Measurements from ENCODE around the gene COL9A2.

Gene COL9A2

DNA sequence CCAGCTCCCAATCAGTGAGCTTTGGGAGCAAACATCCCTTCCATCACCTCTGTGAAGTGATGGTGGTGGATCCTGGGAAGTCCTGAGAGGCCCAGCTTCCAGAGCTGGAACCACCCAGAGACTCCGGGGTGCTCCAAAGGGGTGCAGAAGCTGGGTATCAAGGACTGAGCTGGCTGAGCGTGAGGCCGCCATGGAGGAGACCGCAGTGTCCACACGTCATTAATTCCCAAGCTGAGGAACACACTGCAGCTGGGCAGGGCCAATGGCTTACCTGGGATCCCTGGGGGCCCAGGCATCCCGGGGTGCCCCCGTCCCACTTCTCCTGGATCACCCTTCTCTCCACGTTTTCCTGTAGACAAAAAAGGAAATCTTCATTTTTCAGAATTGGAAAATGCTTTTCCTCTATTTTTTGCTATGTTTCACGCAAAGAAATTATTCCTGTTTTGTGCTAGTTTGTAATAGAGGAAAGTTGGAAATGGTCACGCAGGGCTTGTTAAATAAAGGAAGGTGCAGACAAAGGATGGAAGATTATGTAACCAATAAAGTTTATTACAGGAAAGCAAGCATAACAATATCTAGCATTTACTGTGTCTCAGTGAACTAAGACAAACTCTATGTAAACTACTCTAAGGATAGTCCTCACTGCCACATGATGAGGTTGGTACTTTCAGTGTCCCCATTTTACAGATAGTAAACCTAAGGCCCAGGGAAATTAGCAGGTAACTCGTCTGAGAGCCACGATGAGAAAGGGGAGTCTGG lies 15.4 kb downstream of the COL9A2 start:
- no peak for DNase-seq

DNA sequence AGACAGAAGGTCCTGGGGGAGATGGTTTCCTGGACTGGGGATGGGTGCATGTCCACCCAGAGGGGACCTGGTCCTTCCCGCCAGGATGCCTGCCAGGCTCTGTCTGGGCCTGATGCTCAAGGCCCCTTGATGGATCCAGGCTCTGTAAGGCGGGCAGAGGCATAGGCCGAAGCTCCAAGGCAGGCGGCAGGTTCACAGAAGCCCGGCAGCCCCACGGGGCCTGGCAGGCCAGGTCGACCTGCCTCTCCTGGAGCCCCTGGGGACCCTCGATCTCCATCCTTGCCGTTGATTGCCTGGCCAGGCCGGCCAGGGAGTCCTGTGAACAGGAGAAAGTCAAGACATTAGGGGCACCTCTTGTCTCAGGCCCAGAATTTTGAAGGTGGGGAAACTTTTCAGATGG lies 16.0 kb downstream of the COL9A2 start:
- DNase-seq = no peak

DNA sequence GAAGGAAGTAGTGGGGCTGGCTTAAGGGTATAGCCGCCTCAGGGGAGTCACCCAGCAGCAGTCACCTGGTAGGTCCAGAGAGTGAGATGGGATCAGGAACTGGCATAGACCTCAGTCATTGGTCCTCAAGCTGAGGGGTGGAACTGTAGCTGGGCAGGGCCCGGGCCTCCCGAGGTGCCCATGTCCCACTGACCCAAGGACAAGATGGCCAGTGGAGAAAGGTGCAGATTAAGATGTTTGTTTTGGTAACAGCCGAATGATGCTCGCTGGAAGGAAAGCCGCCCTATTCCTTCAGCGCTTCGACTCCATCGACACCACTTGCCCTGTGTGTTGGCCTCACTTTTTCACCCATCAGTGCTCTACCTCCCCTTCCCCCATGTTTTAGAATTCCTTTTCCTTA lies 16.4 kb downstream of the COL9A2 start:
- DNase-seq = no peak

DNA sequence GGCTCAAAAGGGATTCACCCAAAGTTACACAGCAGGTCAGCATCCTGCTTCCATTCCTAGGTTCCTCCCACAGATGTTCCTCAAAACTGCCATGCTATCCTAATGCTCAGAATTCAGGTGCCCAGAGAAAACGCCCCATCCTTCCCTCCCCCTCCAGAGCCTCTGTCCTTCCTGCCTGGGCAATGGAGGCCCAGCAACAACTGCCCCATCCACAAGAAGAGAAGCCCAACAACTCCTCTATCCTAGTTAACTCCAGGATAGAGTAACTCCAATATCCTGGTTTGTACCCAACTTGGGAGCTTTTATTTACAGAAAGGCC lies 16.9 kb downstream of the COL9A2 start:
- no peak for DNase-seq

DNA sequence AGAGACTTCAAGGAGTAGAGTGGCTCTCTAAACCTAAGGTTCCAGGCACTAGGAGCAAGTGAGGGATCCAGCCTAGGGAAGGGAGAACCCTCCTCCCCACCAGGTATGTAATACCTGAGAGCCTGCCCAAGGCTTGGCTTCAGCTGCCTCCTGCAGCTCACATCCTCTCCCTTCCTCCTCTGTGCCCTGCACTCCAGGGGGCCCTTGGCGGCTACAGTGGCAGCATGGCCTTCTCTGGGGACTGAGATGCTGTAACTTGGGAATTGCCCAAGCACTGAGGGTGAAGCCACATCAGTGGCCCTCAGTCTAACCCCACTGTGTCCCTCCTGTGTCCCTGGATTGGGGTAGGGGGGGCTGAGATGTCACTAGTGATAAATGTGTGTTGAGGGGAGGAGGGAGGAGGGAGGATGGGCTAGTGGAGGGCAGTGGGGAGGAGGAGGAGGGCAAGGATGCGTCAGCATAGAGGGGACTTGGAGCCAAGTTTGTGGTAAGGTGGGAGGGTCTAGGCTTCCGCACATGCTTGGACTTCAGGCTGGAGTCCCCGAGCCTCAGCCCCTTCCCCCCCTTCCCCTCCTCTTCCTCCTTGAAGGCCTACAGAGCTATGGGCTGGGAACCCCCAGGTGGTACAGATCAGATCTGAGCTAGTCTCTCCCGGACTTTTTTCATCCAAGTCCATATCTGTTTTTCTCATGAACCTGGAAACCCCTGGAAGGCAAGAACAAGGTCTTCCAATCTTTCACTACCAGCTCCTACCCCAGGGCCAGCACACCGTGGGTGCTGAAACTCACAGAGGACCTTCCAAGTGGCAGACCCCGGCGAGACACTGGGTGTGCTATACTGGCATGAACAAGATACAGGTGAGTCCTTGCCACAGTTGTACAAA lies 17.5 kb downstream of the COL9A2 start:
- DNase-seq = no peak

DNA sequence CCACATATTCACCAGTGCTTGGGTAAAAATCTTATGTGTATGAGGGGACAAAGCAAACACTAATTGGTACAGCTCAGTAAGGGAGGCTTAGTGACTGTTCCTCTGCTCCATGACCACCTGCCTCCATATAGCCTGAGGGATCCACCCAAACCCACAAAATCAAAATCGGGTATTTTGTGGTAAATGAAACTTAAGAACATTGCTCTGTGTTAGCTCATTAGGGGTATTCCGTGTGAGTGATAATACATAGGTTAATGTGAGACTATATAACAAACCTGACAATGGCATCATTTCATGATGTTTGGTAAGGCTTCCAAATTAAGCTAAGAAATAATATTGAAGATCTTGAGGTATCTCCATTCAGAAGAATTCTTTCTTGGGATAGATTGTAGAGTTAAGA lies 25.8 kb downstream of the COL9A2 start:
- DNase-seq = no peak

DNA sequence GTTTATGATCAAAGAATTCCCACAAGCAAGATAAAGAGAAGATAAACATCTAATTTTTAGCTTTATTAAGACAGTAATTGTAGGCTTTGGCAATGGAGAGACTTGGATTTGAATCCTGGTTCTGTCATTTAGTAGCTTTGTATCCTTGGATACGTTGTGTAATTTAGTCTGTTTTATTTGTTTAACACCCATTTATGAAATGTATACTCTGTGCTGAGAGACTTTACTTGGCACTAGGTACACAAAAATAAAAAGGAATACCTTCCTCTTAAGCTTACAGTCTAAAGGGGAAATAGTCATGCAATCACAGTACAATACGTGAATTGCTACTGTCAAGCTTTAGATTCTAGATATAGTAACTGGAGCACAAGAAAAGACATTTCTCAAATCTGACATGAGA lies 35.2 kb downstream of the COL9A2 start:
- DNase-seq = peak; percentile 74

DNA sequence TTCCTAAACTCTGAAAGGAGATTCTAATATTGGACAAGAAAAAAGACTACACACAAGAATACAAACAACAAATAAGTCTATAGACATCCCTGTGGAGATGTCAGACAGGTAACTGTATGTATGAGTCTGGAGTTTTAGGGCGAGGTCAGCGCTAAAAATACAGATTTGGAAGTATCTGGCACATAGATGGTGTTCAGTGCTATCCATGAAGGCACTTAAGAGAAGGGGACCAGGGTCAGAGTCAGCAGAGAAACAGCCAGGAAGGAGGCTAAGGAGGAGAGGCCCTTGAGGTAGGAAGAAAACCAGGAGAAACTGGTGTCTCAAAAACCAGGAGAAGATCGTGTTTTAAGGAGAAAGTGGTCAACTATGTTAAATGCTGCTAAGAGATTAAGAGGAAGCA lies 41.0 kb downstream of the COL9A2 start:
- DNase-seq = no peak

DNA sequence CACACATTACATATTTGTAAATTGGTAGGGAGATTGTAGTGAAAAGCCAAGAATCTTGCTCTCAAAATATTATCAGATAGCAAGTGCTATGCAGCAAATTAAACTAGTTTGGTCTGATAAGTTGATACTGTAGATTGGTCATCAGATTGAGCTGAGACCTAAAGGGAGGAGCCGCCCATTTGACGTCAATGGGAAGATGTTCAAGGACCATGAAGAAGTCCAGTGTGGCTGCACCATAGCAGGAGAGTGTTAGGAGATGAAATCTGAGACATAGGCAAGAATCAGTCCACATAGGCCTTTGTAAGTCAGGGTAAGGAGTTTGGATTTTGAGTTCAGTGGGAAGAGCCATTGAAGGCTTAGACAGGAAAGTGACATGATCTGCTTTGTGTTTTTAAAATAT lies 42.8 kb downstream of the COL9A2 start:
- DNase-seq = no peak

DNA sequence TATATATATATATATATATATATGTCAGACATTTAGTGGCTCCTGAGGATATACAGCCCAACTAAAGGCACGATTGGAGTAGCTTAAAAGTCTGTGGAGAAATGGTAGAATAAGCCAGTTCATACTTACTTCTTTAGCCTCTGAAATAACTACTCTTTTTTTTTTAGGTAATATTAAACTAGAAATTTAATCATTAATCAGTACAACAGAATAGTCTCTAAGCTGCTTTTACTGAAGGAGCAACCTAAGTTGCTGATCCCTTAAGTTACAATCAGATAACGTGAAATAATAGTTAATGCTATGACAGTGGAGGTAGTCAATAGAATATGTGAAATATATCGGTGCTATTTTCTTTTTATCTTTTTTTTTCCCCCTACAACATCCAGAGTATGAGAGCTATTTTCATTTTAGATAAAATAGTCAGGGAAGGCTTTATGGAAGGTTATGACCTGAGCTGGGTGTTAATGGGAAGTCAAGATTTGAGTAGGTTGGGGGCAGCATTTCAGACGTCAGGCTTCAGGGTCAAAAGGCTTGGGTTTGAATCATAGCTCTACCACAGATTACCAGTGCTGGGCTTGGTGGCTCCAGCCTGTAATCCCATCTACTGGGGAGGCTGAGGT lies 43.4 kb downstream of the COL9A2 start:
- DNase-seq = no peak

DNA sequence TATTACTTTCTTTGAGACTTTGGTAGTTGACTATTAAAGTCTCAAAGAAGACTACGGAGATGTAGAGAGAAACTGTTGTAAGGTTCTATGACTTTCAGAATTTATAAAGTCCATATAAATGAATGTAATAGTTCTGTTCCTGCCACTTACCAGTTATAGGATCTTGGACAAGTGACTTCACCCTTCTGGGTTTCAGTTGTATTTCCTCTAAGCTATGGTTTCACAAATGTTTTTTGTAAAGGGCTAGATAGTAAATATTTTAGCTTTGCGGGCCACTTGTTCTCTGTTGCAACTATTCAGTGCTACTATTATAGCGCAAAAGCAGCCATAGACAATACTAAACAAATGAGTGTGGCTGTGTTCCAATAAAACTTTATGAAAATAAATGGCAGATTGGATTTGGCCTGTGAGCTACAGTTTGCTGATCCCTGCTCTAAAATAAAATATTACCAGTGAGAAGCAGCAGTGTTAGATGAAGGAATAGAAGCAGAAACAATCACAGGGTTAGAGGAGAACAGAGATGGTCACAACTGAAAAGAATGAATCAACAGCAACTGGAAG lies 44.4 kb downstream of the COL9A2 start:
- DNase-seq = no peak

DNA sequence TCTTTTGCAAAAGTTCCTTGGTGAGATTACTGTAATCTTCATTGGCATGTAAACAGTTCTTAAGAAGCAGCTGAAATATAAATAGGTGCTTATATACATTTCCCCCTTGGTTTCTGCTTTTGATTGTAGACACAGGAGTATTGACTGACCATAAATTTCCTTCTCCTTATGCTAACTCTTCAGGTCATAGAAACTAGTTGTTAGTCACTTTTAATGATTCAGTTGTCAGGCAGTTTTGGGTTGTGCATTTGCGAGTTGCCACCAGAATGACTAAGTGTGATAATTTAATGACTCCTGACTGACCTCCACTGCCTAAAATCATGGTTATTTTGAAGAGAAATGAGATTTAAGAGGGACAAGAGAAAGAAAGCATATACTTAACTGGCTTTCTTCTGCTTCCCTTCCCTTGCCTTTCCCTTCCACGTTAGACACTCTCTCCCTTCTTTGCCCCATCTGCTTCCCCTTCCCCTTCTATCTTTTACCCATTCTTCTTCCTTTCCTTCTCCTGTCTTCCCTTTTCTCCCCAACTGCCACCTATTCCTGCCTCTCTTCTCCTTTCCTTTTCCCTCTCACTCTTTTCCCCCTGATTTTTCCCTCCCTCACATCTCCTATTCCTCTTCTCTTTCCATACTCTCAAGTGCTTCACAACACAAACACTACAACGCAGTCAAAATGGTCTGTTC lies 46.8 kb downstream of the COL9A2 start:
- DNase-seq = no peak

DNA sequence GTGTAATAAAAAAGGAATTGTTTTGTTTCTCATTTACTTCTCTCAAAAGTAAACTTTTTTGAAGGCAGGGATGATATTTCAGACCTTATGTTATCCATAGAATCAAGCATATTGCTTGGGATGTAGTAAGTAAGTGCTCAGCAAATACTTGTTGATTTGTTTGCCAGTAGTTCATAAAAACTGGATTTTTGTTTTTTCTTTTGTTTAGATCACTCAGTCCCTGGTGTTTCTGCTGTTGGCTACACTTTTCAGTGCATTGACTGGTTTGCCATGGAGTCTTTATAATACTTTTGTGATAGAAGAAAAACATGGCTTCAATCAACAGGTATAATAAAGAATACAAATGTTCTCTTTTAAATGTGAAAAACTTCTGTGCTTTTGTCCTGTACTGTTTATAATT lies 48.9 kb downstream of the COL9A2 start:
- DNase-seq = no peak

DNA sequence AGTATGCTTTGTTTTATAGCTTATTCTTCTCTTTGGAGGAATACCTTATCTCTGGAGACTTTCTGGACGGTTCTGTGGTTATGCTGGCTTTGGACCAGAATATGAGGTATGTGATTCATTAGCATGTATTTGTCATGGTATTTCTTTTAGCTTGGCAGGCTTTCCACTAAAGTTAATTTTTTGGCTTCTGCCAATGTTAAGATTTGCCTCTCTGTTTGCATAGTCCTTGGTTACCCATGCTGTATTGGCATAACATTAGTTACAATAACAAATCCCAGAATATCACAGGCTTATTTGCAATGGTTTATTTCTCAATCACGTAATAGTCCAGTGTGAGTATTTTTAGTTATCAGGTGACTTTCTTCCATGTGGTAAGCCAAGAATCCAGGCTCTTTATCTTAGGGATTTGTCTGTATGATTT lies 49.3 kb downstream of the COL9A2 start:
- DNase-seq = no peak

DNA sequence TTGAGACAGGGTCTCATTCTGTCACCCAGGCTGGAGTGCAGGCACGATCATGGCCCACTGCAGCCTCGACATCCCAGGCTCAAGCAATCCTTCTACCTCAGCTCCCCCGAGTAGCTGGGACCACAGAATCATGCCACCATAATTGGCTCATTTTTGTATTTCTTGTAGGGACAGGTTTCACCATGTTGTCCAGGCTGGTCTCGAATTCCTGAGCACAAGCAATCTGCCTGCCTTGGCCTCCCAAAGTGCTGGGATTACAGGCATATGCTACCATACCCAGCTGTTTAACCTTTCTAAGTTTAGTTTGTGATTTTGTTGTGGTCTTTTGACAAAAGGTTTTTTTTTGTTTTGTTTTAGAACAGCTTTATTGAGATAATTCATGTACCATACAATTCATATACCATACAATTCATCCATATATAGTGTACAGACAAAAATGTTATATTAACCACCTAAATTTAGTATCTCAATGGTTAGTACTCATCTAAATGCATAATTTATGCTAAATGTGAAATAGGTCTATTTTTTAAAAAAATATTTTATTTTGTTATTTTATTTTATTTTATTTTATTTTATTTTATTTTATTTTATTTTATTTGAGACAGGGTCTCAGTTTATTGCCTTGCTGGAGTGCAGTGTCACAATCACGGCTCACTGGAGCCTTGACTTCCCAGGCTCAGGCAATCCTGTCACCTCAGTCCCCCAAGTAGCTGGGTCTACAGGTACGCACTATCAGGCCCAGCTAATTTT lies 50.1 kb downstream of the COL9A2 start:
- DNase-seq = no peak

DNA sequence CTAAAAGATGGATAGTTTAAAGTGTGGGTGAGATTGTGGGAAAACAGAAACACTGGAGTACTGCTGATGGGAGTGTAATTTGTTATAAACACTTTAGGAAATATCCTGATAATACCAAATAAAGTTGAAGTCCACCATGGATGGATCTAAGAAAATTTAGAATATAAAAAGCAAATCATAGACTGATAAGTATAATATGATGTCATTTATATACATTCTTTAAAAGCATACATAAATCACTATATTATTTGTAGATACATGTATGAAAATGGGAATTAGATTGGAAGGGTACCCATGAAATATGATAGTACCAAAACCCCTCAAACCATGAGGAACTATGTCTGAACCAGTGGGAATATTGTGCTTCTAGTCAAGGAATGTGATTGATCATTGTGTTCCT lies 51.2 kb downstream of the COL9A2 start:
- no peak for DNase-seq

DNA sequence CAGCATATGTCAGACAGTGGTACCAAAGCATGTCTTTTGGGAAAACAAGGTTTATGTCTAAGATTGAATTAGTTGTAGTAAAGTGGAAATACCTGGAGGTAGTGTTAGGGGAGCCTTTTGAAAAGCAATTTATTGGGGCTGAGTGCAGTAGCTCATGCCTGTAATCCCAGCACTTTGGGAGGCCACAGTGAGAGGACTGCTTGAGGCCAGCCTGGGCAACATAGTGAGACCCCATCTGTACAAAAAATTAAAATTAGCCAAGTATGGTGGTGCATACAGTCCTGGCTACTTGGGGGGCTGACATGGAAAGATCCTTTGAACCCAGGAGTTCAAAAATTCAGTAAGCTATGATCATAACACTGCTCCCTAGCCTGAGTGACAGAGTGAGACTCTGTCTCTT lies 51.8 kb downstream of the COL9A2 start:
- DNase-seq = no peak

DNA sequence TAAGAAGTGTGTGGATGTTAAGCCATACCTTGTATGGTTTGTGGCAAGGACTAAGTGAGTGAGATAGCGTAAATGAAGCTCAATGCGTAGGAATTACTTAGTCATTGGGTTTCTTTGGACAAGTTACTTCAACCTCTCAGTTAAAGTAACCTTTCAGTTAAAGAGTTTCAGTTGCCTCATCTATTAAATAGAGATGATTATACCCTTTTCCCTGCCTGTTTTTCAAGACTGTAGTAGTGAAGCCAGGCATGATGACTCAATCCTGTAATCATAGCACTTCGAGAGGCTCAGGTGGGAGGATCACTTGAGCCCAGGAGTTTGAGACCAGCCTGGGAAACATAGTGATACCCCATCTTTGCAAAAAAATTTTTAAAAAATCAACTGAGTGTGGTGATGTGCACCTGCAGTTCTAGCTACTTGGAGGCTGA lies 52.7 kb downstream of the COL9A2 start:
- no peak for DNase-seq

DNA sequence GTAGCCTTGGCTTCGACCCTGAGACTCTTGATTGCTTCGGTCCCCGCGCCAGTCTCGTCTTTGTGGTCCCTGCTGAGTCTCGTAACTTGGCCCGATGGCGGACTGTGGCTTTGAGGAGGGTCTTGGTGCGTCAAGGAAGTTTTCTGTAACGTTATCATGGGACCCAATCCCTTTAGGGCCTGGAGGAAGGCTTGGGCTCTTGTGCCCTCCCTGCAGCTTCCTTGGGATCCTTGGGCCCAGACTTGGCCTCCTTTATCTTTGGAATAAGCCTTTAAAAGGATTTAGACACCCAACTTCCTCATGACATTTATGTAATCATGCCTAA lies 58.7 kb downstream of the COL9A2 start:
- no peak for DNase-seq

DNA sequence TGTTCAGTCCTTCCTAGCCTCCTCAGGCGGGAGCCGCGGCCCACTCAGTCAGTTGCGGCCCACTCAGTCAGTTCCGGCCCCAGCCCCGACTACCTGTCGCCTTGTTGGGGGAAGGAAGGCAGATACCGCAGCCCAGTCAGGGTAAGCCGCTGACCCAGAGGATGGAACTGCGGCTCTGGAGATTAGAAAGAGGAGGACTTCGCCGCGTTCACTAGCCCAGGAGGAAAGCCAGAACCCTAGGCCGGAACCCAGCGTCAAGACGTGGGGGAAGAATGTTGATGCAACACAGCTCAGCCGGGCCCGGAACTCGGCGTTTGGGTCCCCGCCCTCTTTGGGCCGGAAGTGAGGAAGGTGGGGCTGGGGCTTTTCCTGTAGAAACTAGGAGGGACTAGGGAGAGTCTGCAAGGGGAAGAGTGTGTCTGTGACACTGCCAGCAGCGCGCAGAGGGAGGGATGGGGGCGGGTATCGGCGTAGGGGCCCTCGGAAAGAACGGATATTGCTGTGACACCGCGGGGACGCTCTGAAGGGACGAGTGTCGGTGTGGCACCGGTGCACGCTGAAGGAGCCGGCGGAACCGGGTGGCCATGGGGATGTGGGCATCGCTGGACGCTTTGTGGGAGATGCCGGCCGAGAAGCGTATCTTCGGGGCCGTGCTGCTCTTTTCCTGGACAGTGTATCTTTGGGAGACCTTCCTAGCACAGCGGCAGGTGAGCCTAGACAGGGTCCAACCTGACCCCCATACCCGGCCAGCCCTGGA lies 59.2 kb downstream of the COL9A2 start, which contains the start of gene ZMPSTE24:
Gene ZMPSTE24, plus strand, starts transcription at position 549 of the 757 bp plus-strand sequence. Its CDS starts 36 bp downstream, at position 585.
- peak; percentile 100 for DNase-seq

DNA sequence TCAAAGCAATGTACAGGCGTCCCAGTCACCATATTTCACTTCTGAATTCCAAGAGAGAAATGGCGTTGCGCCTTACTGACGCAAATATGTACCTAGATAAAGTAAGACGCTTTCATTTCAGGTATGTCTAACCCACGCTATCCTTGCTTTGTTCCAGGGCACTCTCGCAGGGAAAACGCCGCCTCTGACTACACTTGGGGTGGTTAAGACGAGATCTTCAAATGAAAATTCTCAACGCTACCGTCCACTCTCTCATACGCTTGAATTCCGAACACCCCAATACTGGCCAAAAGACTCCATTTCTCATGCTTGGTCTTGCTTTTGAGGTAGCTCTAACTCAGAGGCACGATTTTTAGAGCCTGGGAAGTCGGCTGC lies 59.8 kb downstream of the COL9A2 start:
- peak; percentile 66 for DNase-seq

Measured in NCI-H774 (cell line).